ENCODE data around the gene WNT10A.

Gene WNT10A

GRCh38 chr2:218878926-218879761 is 1.5 kb upstream of the WNT10A start:
- TF ChIP-seq GATA3 (IDR thresholded peaks at IDR 0.05; ENCODE audit: low read depth, low read length) (no peak), GATA2 (IDR thresholded peaks at IDR 0.05; ENCODE audit: low read depth, low read length) (no peak)

GRCh38 chr2:218879776-218880101 is 913 bp upstream of the WNT10A start:
- TF ChIP-seq GATA3 (IDR thresholded peaks at IDR 0.05; ENCODE audit: low read depth, low read length) (no peak), GATA2 (IDR thresholded peaks at IDR 0.05; ENCODE audit: low read depth, low read length) (no peak)

GRCh38 chr2:218880859-218881594 is 375 bp downstream of the WNT10A start:
- TF ChIP-seq GATA3 (IDR thresholded peaks at IDR 0.05; ENCODE audit: low read depth, low read length), result no peak
- TF ChIP-seq GATA2 (IDR thresholded peaks at IDR 0.05; ENCODE audit: low read depth, low read length), result no peak

- no peak for TF ChIP-seq GATA3 (IDR thresholded peaks at IDR 0.05; ENCODE audit: low read depth, low read length)
- no peak for TF ChIP-seq GATA2 (IDR thresholded peaks at IDR 0.05; ENCODE audit: low read depth, low read length)
Observed at GRCh38 chr2:218881744-218882460, 1.2 kb downstream of the WNT10A start.

GRCh38 chr2:218882461-218882816 is 1.8 kb downstream of the WNT10A start:
- TF ChIP-seq GATA3 (IDR thresholded peaks at IDR 0.05; ENCODE audit: low read depth, low read length) (no peak), GATA2 (IDR thresholded peaks at IDR 0.05; ENCODE audit: low read depth, low read length) (no peak)

- TF ChIP-seq GATA3 (IDR thresholded peaks at IDR 0.05; ENCODE audit: low read depth, low read length) (no peak), GATA2 (IDR thresholded peaks at IDR 0.05; ENCODE audit: low read depth, low read length) (no peak)
Observed at GRCh38 chr2:218882866-218883366, 2.3 kb downstream of the WNT10A start.

GRCh38 chr2:218883491-218884490 is 3.1 kb downstream of the WNT10A start:
- TF ChIP-seq GATA3 (IDR thresholded peaks at IDR 0.05; ENCODE audit: low read depth, low read length), result no peak
- TF ChIP-seq GATA2 (IDR thresholded peaks at IDR 0.05; ENCODE audit: low read depth, low read length), result no peak

GRCh38 chr2:218884519-218884918 is 3.9 kb downstream of the WNT10A start:
- no peak for TF ChIP-seq GATA2 (IDR thresholded peaks at IDR 0.05; ENCODE audit: low read depth, low read length)
- TF ChIP-seq GATA3 (IDR thresholded peaks at IDR 0.05; ENCODE audit: low read depth, low read length), result no peak

GRCh38 chr2:218885981-218886947 is 5.6 kb downstream of the WNT10A start:
- TF ChIP-seq GATA2 (IDR thresholded peaks at IDR 0.05; ENCODE audit: low read depth, low read length) (no peak), GATA3 (IDR thresholded peaks at IDR 0.05; ENCODE audit: low read depth, low read length) (no peak)

GRCh38 chr2:218887079-218887478 is 6.4 kb downstream of the WNT10A start:
- TF ChIP-seq GATA3 (IDR thresholded peaks at IDR 0.05; ENCODE audit: low read depth, low read length), result no peak
- no peak for TF ChIP-seq GATA2 (IDR thresholded peaks at IDR 0.05; ENCODE audit: low read depth, low read length)

- TF ChIP-seq GATA3 (IDR thresholded peaks at IDR 0.05; ENCODE audit: low read depth, low read length) (no peak), GATA2 (IDR thresholded peaks at IDR 0.05; ENCODE audit: low read depth, low read length) (no peak)
Observed at GRCh38 chr2:218888341-218888740, 7.7 kb downstream of the WNT10A start.

- TF ChIP-seq GATA2 (IDR thresholded peaks at IDR 0.05; ENCODE audit: low read depth, low read length), result no peak
- TF ChIP-seq GATA3 (IDR thresholded peaks at IDR 0.05; ENCODE audit: low read depth, low read length), result no peak
Observed at GRCh38 chr2:218889937-218890336, 9.3 kb downstream of the WNT10A start.

All from SH-SY5Y (cell line).